Neuron (in vitro differentiated cells): ENCODE results near the gene FCRLA.
"Not testable (repeated sequence)": the region's sequence is repeated elsewhere in the genome, so short reads cannot be mapped to it uniquely, and the experiment has no call there.

Experiments
- H2AFZ ChIP-seq: one replicate; pipeline ENCODE4 v1.6.1; 2013; ENCODE audit warnings: low read depth, mild to moderate bottlenecking, inconsistent platforms, low read length, moderate library complexity
- H3K27me3 ChIP-seq: one replicate; pipeline ENCODE4 v1.6.1; 2013; ENCODE audit warnings: low read length; ENCODE audit not compliant: insufficient read depth
- H3K36me3 ChIP-seq: one replicate; pipeline ENCODE4 v1.6.1; 2013; ENCODE audit warnings: low read length; ENCODE audit not compliant: insufficient read depth
- H3K4me1 ChIP-seq: one replicate; pipeline ENCODE4 v1.6.1; 2013; ENCODE audit warnings: low read length; ENCODE audit not compliant: insufficient read depth
- H3K4me3 ChIP-seq: 2 replicates; pipeline ENCODE4 v1.5.1; 2013; ENCODE audit warnings: mild to moderate bottlenecking, low read length, moderate library complexity
- H3K9me3 ChIP-seq: one replicate; pipeline ENCODE4 v1.6.1; 2013; ENCODE audit warnings: low read length

Gene FCRLA

GRCh38 chr1:161720422-161720821, 13.4 kb downstream of the FCRLA start:
- Histone ChIP-seq H3K36me3 (no peaks in the 10 kb centered on the region), H3K4me1 (peaks cover under 1% of the 10 kb centered on the region), H3K4me3 (no peak overlapping the region), H3K9me3 (no peaks in the 10 kb centered on the region), H2AFZ (no peak overlapping the region), H3K27me3 (peaks cover 30% of the 10 kb centered on the region)

GRCh38 chr1:161720956-161721737, 14.1 kb downstream of the FCRLA start, which contains the start of gene FCRLB:
FCRLB (plus strand) TSS chr1:161721544; CDS start chr1:161722673, 1,129 bp downstream.
- H2AFZ ChIP-seq = no peak within 1 kb of the TSS
- no peaks in the 10 kb centered on the region for H3K9me3 ChIP-seq
- H3K4me1 ChIP-seq = peaks cover 5% of the 10 kb centered on the region
- no peak within 1 kb of the TSS for H3K4me3 ChIP-seq
- no peaks in the 10 kb centered on the region for H3K36me3 ChIP-seq
- peaks cover 30% of the 10 kb centered on the region for H3K27me3 ChIP-seq

GRCh38 chr1:161721738-161722343, 14.8 kb downstream of the FCRLA start:
- Histone ChIP-seq H3K4me3 (no peak overlapping the region), H3K9me3 (no peaks in the 10 kb centered on the region), H3K36me3 (no peaks in the 10 kb centered on the region), H3K4me1 (peaks cover 5% of the 10 kb centered on the region), H2AFZ (no peak overlapping the region), H3K27me3 (peaks cover 30% of the 10 kb centered on the region)

GRCh38 chr1:161722406-161722805, 15.4 kb downstream of the FCRLA start:
- H3K36me3 ChIP-seq = no peaks in the 10 kb centered on the region
- H3K9me3 ChIP-seq = no peaks in the 10 kb centered on the region
- H3K4me1 ChIP-seq = peaks cover 5% of the 10 kb centered on the region
- H3K27me3 ChIP-seq = peaks cover 30% of the 10 kb centered on the region
- H3K4me3 ChIP-seq = no peak overlapping the region
- H2AFZ ChIP-seq = no peak overlapping the region

GRCh38 chr1:161723459-161724141, 16.6 kb downstream of the FCRLA start:
- H3K27me3 ChIP-seq = peaks cover 32% of the 10 kb centered on the region
- peaks cover 5% of the 10 kb centered on the region for H3K4me1 ChIP-seq

GRCh38 chr1:161725258-161725907, 18.4 kb downstream of the FCRLA start:
- peaks cover 35% of the 10 kb centered on the region for H3K27me3 ChIP-seq
- H3K4me1 ChIP-seq = not testable (repeated sequence)
- H2AFZ ChIP-seq = peak overlapping the region; percentile 84

More at GRCh38 chr1:161723459-161724141, 16.6 kb downstream of the FCRLA start:
- Histone ChIP-seq H3K4me3 (no peak overlapping the region), H2AFZ (no peak overlapping the region), H3K9me3 (no peaks in the 10 kb centered on the region), H3K36me3 (no peaks in the 10 kb centered on the region)

GRCh38 chr1:161725908-161726472, 19.0 kb downstream of the FCRLA start:
- Histone ChIP-seq H3K36me3 (no peaks in the 10 kb centered on the region), H3K4me3 (peak overlapping the region; percentile 82), H3K27me3 (peaks cover 37% of the 10 kb centered on the region), H3K4me1 (peaks cover 5% of the 10 kb centered on the region), H3K9me3 (no peaks in the 10 kb centered on the region), H2AFZ (peak overlapping the region; percentile 84)

More at GRCh38 chr1:161725258-161725907, 18.4 kb downstream of the FCRLA start:
- H3K9me3 ChIP-seq, H3K36me3 ChIP-seq: not testable (repeated sequence)
- H3K4me3 ChIP-seq = peak overlapping the region; percentile 82

- Histone ChIP-seq H3K27me3 (peaks cover 39% of the 10 kb centered on the region), H3K36me3 (no peaks in the 10 kb centered on the region), H3K4me1 (peaks cover 5% of the 10 kb centered on the region), H3K4me3 (peak overlapping the region; percentile 82), H3K9me3 (no peaks in the 10 kb centered on the region), H2AFZ (peak overlapping the region; percentile 87)
Observed at GRCh38 chr1:161726473-161727255, 19.6 kb downstream of the FCRLA start.

GRCh38 chr1:161727256-161727924, 20.4 kb downstream of the FCRLA start:
- Histone ChIP-seq H3K9me3 (no peaks in the 10 kb centered on the region), H3K4me1 (peaks cover 5% of the 10 kb centered on the region), H3K4me3 (peak overlapping the region; percentile 82), H3K36me3 (no peaks in the 10 kb centered on the region), H2AFZ (peak overlapping the region; percentile 87), H3K27me3 (peaks cover 38% of the 10 kb centered on the region)

GRCh38 chr1:161728376-161729226, 21.6 kb downstream of the FCRLA start:
- H3K4me3 ChIP-seq = no peak overlapping the region
- H2AFZ ChIP-seq = no peak overlapping the region
- no peaks in the 10 kb centered on the region for H3K9me3 ChIP-seq
- peaks cover 5% of the 10 kb centered on the region for H3K4me1 ChIP-seq
- no peaks in the 10 kb centered on the region for H3K36me3 ChIP-seq
- peaks cover 43% of the 10 kb centered on the region for H3K27me3 ChIP-seq

- peaks cover 5% of the 10 kb centered on the region for H3K4me1 ChIP-seq
- no peak overlapping the region for H2AFZ ChIP-seq
- peaks cover 37% of the 10 kb centered on the region for H3K27me3 ChIP-seq
Observed at GRCh38 chr1:161730050-161730564, 23.1 kb downstream of the FCRLA start.

More at GRCh38 chr1:161730050-161730564, 23.1 kb downstream of the FCRLA start:
- Histone ChIP-seq H3K36me3 (no peaks in the 10 kb centered on the region), H3K9me3 (no peaks in the 10 kb centered on the region), H3K4me3 (no peak overlapping the region)
